T-helper 22 cell (primary cell): ENCODE measurements around the gene EIF6.

Source experiments
- DNase-seq: peaks from one replicate; pipeline ENCODE4 v3.0.0-alpha.2; 2020; ENCODE audit warnings: low read depth

The EIF6 gene

DNA sequence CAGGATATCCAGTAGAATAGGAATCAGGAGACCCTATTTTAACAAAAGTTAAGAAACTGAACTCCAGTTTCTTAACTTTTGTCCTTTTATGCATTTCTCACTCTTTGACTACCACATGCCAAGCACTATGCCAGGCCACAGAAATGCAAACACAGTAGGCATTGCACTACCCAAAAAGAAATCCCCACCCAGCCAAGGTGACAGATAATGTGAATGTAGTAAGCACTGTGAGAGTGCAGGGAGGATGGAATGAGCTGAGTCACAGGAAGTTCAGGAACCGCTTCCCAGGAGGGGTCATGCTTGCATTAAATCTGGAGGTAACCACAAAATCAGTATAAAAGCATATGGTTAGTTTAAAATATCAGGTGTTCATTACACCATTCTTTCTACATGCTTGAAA is 27.7 kb upstream of the EIF6 start:
- no peak for DNase-seq

DNA sequence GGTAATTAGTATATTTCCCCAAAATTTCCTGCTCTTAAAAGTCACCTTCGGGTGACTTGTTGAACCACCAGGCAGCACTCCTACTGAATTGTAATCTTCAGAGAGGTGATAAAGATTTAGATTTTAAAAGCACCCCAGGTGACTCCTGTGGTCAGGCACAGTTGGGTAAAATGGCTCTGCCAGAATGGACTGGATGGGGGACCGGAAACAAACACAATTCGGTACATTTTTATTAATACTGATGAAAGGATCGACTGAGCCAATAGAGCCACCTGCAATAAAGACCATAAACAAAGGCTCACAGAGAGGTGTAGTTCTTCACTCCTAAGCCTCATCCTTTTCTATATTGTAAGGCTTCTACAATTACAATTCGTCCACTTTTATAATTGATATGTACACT is 27.2 kb upstream of the EIF6 start:
- no peak for DNase-seq

- DNase-seq = no peak
Observed at GRCh38 chr20:35311409-35311808, 26.8 kb upstream of the EIF6 start.

GRCh38 chr20:35307666-35308653 is 23.4 kb upstream of the EIF6 start:
- DNase-seq = no peak

GRCh38 chr20:35306931-35307517 is 22.5 kb upstream of the EIF6 start:
- DNase-seq = no peak

- no peak for DNase-seq
Observed at GRCh38 chr20:35305682-35306556, 21.3 kb upstream of the EIF6 start.

DNA sequence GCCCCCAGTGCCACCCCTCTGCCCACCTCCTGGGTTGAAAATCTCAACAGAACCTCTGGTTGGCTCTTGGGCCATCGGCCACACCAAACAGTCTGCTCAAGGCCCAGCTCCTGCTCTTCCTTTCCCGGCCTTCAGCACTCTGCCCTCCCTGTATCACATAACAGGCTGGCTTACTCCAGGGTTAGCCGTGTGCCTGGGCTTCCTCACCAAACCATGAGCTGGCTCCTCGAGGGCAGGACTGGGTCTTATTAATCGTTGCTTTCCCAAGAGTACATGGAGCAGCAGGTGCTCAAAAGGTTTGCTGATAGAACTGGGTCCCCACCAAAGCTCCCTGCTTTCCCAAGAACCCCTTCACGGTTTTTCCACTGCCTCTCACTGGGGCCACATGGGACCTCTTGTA is 20.4 kb upstream of the EIF6 start:
- no peak for DNase-seq

DNA sequence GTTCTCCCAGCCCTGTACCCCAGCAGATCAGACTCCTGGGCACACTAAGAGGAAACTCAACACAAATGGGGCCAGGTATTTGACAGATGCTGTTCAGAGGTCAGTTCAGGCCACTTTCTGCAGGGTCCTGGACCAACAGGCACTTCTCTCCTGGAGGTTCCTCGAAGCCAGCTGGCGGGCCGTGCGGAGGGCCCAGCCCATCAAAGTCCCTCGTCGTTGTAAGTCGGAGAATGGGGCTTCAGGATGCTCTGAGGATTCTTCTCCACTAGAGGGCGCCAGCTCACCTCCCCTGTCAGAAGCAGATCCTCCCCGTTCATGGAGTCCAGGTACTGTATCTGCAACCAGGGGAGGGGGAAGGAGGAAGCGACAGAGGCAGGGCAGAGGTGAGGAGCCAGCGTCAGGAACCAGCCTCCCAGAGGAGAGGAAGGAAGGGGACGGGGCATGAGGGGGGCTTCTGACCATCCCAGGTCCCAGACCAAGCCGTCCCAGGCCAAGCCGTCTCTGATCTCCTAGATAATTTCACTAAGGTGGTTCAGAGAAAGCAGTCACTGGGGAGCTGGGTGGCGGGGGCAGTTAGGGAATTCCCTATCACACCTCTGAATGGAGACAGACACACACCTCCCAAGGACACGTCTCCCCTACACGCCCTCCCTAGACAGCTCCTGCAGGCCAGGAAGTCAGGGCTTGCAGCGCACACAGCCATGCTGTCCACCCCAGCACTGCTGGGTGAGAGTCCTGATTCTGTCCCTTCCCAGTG is 19.3 kb upstream of the EIF6 start:
- peak; percentile 55 for DNase-seq

- DNase-seq = no peak
Observed at GRCh38 chr20:35303382-35303734, 18.8 kb upstream of the EIF6 start.

- no peak for DNase-seq
Observed at GRCh38 chr20:35302421-35303335, 18.1 kb upstream of the EIF6 start.

DNA sequence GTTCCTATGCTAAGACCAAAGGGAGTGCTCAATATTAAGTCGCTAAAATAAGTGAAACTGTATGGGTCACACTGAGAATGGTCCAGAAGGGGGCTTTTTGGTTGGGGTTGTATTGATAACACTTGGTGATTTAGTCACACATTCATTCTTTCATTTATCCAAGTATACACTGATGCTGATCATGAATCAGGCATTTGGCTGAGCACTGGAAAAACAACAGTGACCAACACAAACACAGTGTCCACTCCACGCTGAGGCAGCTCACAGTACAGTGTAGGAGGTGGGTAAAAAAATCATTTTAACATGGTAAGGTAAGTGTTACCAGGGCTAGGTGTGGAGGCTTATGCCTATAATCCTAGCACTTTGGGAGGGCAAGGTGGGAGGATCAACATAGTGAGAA is 16.9 kb upstream of the EIF6 start:
- no peak for DNase-seq

GRCh38 chr20:35300469-35301262 is 16.1 kb upstream of the EIF6 start:
- no peak for DNase-seq

- DNase-seq = no peak
Observed at GRCh38 chr20:35299780-35300179, 15.2 kb upstream of the EIF6 start.

- no peak for DNase-seq
Observed at GRCh38 chr20:35298264-35298663, 13.7 kb upstream of the EIF6 start.

DNA sequence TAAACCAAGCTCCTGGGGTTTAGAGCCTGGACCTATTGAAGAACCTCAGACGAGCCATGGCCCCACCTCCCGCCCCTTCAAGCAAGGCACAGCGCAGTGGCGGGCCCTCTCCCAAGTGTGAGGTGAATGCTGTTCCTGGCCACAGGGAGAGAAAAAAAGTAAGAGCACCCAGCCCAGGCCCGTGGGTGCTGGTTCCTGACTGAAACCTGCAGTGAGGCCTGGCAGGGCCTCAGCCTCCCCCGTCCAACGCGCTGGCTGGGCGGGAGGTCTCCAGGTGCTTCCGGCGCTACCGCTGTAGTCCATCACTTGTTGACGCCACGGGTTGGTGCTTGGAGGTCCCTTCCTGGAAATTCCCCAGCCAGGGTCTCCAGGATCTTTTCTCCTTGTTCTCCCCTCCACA is 13.2 kb upstream of the EIF6 start:
- no peak for DNase-seq

DNA sequence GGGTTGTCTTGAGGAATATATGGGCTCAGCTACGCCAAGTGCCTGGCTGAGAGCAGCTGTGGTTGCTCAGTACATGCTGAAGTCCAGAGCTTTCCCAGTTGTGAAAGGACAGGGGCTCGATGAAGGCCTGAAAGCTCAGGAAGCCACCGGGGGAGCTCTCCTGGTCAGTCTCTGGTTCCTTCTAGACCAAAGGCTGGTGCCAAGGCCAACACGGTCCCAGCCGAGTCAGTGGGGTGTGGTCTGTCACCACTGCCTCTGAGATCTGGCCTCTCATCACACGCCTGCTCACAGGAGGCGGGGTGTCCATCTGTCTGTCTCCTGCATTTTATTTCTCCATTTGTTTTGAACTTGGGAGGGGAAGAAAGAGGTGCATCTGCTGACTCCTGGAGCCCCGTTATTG is 12.6 kb upstream of the EIF6 start:
- no peak for DNase-seq

- DNase-seq = no peak
Observed at GRCh38 chr20:35296101-35296554, 11.6 kb upstream of the EIF6 start.

- no peak for DNase-seq
Observed at GRCh38 chr20:35295674-35296073, 11.1 kb upstream of the EIF6 start.

- no peak for DNase-seq
Observed at GRCh38 chr20:35295058-35295457, 10.5 kb upstream of the EIF6 start.

DNA sequence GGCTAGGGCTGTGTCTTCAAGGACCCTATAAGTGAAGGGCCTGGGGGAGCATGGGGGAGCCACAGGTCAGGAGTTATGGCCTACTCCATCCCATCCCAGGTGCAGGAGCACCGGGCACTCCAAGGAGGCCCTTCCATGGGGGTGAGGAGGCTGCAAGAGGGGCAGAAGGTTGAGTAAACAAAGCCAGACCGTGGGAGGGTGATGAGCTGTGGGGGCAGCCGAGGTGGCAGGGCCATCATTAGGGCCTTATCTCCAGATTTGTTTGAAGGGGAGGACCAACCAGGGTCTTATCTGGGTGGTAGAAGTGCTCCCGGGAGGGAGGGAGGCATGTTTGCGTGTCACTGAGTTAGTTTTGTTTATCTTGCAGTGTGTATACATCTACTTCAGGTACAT is 9.7 kb upstream of the EIF6 start:
- no peak for DNase-seq
